Frontal cortex (tissue), 4 donors: ENCODE measurements around the gene PARM1. TPM values are rescaled to one million over a fixed set of nuclear protein-coding genes. Genes with fewer than 3 reads are reported as not detected.

ENCODE experiments used
- DNase-seq, 2 donors: peaks; one replicate each; pipeline ENCODE4 v3.0.0; 2012; ENCODE audit warnings: low spot score in 2 of 2
- FAIRE-seq: peaks from 2 replicates; lab custom pipeline; 2012; peaks lifted over from hg19 to GRCh38; lab: Jason Lieb, UNC
- total RNA-seq: library from RNA; depleted of rRNA; stranded (reverse); fragments of >200 nt; gene quantifications from one replicate; pipeline ENCODE4 v1.2.3, GENCODE V29; 2014
- donor health status: control.
- donor health status: control.
- donor health status: control.

The PARM1 gene
- total RNA-seq, 1 donor from 2014 or later: 7.3 TPM

- FAIRE-seq: no peak
- DNase-seq: no peak
Observed at GRCh38 chr4:75018811-75019479, 86.0 kb downstream of the PARM1 start.

DNA sequence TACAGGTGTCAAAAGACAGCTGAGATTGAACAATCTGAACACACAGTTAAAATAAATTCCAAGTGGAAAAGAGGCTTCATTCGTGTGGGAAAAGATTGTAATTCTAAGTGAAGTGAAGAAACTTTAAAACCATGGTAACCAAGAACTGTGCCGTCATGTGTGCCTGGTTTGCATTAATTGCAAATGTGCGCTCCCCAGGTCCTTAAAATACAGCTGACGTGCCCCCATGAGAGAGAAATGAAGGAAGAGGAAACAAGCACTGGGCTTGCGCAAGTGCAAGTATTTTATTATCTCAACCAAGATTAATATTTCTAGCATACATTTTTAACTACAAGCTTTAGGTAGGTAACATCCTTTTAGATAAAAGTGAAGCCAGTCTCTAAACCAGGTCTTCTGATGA lies 92.5 kb downstream of the PARM1 start:
- no peak for DNase-seq
- no peak for FAIRE-seq

- no peak for DNase-seq
- no peak for FAIRE-seq
Observed at GRCh38 chr4:75028196-75028854, 95.4 kb downstream of the PARM1 start.

DNA sequence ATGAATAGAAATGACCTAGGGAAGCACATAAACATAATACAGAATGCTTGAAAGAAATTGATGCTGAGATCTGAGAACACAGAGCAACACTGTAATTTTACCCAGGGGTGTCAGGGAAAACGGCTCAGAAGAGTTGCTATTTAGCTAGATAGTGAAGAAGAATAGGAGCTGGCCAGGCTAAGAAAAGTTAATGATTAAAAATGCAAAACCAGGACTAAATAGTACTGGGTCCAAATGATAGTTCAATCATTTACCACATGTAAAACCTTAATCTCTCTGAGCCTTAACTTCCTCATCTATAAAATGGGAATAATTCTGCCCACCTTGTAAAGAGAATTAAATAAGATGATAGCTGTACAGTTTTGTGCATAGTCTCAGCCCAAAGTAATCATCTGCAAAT lies 97.1 kb downstream of the PARM1 start:
- FAIRE-seq (no peak), DNase-seq (no peak)

- DNase-seq: no peak
- FAIRE-seq: no peak
Observed at GRCh38 chr4:75030649-75031235, 97.8 kb downstream of the PARM1 start.

DNA sequence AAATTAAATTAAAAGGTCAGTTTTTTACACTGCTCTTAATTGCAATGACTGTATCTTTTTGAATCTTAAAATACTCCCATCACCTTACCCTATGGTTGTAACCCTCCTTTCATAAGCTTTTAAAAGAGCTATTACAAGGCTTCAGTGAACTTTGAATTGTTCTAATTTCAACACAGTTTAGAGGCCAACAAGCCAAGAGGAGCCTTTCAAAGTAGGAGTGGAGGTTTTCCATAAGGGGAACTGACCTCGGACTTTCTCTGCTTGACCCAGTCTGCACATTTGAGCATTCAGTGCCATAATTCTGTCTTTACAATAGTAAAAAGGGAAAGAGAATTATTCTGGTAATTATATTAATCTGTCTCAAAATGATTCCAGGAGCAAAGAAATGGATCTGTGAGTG lies 98.9 kb downstream of the PARM1 start:
- FAIRE-seq (no peak), DNase-seq (no peak)

DNA sequence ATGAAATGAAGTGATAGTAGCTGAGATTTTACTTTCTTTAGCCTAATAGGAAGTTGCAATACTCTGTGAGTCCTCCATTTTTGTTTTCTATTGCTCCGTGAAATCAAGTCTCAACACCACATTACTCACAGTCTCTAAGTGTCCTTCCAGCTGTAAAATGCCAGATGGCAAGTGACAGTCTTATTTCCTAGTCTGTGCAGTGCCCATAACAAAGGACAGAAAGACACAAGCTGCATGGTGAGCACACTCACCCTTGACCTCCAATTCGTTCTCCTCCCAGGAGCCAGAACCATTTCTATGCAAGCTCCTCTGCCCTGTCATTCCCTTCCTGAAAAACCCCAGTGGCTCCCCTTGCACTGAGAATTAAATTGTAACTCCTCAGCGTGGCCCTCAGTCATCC lies 101.6 kb downstream of the PARM1 start:
- DNase-seq (no peak), FAIRE-seq (no peak)

DNA sequence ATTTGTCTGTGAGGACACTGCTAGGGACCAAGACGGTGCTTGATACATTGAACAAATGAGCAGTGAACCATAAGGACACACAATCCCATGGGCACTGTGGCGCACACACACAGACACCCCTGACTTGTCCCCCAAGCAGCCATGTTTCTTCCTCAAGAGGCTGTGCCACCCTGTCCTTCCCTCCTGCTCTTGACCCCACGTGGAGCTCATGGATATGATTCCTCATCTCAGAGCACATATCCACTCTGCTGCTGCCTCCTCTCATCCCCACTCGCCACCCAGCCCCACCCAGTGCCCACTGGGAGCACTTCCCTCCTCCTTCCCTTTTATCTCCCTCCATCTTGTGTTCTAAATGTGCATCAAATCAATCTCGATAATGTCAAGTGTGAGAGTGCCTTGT lies 102.4 kb downstream of the PARM1 start:
- DNase-seq: no peak
- FAIRE-seq: no peak

DNA sequence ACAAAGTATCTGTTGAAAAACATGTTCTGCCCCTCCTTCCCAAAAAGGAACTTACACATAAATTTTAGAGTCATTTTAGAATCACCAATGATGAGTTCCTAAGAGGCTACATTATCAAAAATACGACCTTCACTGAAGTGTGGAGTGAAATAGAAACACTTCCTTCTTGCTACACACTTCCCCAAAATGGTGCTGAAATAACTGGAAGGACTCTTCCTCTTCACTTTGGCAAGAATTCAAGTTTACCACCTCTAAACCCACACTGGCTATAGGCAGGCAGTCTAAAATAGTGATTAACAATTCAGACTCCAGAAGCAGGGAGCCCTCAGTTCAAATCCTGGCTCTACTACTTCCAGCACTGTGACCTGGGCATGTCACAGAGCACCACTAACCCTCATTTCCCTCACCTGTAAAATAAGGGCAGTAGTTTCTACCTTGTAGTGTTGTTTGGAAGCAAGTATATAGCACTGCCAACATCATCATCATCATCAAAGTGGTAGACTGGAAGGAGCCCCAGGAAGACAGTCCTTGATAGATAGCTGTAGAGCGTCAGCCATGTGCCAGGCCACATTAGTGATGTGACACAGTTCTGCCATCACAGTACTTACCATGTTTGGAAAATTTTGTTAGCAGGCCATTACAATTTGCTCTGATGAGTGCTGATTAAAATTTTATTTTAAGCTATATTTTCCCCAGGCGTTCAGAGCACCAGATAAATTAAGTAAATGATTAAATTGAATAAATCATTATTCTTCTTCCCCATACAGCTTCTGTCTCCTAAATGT lies 103.3 kb downstream of the PARM1 start:
- DNase-seq (no peak), FAIRE-seq (no peak)

DNA sequence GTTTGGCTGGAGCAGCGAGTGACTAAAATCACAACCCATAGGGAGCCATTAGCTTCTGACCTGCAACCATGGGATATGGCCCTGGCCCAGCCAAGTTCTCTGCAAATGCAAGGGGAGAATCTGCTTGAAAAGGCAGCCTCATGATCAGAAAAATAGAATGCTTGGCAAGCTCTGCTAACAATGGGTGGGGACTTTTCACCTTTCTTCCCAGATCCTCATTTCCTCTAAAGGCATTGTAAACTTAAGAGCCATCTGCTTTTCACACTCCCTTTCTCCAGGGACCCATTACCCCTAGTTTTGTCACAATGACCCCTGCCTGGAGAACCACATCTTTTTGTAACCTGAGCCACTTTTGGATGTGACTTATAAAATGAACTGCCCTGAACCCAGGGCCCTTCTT lies 104.3 kb downstream of the PARM1 start:
- DNase-seq (no peak), FAIRE-seq (no peak)

- DNase-seq (no peak), FAIRE-seq (no peak)
Observed at GRCh38 chr4:75038376-75038775, 105.5 kb downstream of the PARM1 start.

GRCh38 chr4:75040703-75041102 lies 107.8 kb downstream of the PARM1 start:
- DNase-seq (no peak), FAIRE-seq (no peak)

GRCh38 chr4:75042601-75043208 lies 109.8 kb downstream of the PARM1 start:
- FAIRE-seq (no peak), DNase-seq (no peak)

DNA sequence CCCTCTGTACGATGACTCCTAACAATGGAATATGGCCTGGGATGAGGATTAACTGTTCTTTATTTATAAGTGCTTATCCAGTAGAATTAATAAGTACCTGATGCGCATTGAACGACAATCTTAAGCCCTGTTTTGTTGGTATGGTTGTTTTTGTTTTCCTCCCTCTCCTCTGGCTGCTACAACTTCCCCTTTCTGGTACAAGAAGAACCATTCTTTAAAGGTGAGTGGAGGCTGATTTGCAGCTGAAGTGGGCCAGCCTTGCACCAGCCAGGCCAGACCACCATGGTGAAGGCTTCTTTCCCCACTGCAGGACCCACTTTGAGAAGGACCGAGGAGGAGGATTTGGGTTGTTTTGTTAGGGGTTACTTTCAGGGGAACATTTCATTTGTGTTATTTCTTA lies 113.3 kb downstream of the PARM1 start:
- DNase-seq: no peak
- no peak for FAIRE-seq

- DNase-seq (no peak), FAIRE-seq (no peak)
Observed at GRCh38 chr4:75046641-75047040, 113.7 kb downstream of the PARM1 start.

- no peak for DNase-seq
- no peak for FAIRE-seq
Observed at GRCh38 chr4:75048208-75048879, 115.4 kb downstream of the PARM1 start.

DNA sequence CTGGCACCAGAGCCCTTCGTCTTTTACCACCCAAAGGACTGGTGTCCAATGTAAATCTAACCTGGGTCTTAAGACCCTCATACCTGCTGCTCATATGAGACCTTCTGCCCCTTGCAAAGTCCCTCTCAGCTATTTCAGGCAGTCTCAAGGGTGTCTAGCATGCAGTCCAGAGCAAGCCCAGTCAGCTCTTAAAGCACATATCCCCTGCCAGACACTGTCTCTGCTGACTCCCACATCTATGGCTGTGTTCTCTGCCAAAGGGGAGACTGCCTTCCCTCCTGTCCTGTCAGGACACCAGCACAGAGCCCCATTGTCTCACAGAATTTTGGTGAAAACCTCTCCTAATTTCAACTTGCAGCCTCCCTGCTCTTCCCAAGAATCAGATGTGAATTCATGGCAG lies 118.5 kb downstream of the PARM1 start:
- FAIRE-seq: no peak
- no peak for DNase-seq

- DNase-seq: no peak
- no peak for FAIRE-seq
Observed at GRCh38 chr4:75053352-75053751, 120.4 kb downstream of the PARM1 start.

DNA sequence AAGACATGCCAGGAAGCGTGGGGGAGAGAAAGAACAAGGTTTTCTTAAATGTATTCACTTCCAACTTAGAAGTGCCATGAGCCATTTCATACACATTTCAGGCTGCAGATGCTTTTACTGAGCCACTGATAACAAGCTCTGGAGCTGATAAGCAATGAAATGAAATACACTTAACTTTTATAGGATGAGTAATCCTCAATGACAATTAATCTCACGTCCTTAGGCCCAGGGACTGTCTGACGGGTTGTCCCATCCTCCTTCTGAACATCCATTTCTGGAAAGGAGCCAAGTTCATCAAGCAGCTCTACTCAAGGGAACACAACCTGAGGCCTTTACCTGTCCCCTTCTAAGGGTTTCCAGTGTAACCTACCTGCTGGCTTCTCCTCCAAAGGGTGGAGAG lies 121.2 kb downstream of the PARM1 start:
- no peak for FAIRE-seq
- DNase-seq: no peak

DNA sequence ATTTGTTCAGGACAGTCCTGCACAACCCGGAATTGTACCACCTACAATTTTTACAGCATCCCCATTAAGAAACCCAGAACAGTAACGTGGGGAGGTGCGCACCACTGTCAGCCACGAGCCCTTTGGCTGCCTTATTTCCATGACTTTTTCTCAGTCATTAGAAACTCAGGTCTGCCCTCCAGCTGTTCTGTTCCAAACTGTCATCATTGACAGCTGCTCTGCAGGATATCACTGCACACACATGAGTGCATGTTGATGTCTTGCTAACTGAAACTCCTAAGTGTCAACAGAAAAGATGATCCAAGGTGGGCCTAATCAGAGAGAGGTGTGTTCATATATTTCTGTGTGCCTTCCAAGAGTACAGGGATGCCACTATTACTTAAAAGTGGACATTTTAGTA lies 123.4 kb downstream of the PARM1 start:
- no peak for DNase-seq
- no peak for FAIRE-seq
